Measurements from ENCODE around the gene ANGEL1.

The ANGEL1 gene

GRCh38 chr14:76814726-76815645, 2.3 kb upstream of the ANGEL1 start:
- DNase-seq = no peak

GRCh38 chr14:76812093-76812421, 625 bp downstream of the ANGEL1 start:
- DNase-seq = no peak

- no peak for DNase-seq
These were observed 1.1 kb downstream of the ANGEL1 start for GRCh38 chr14:76811561-76811960.

GRCh38 chr14:76810953-76811400, 1.7 kb downstream of the ANGEL1 start:
- no peak for DNase-seq

- no peak for DNase-seq
These were observed 2.2 kb downstream of the ANGEL1 start for GRCh38 chr14:76810525-76810924.

GRCh38 chr14:76808990-76809389, 3.7 kb downstream of the ANGEL1 start:
- no peak for DNase-seq

- no peak for DNase-seq
These were observed 4.7 kb downstream of the ANGEL1 start for GRCh38 chr14:76808011-76808410.

- no peak for DNase-seq
These were observed 6.2 kb downstream of the ANGEL1 start for GRCh38 chr14:76806446-76806845.

- no peak for DNase-seq
These were observed 18.7 kb downstream of the ANGEL1 start for GRCh38 chr14:76793956-76794355.

GRCh38 chr14:76793324-76793723, 19.4 kb downstream of the ANGEL1 start:
- DNase-seq = no peak

GRCh38 chr14:76792422-76792821, 20.3 kb downstream of the ANGEL1 start:
- DNase-seq = no peak

- DNase-seq = no peak
These were observed 26.1 kb downstream of the ANGEL1 start for GRCh38 chr14:76786601-76787000.

GRCh38 chr14:76784881-76785280, 27.8 kb downstream of the ANGEL1 start:
- peak; percentile 57 for DNase-seq

GRCh38 chr14:76784266-76784874, 28.3 kb downstream of the ANGEL1 start:
- no peak for DNase-seq

- DNase-seq = no peak
These were observed 29.7 kb downstream of the ANGEL1 start for GRCh38 chr14:76782885-76783566.

GRCh38 chr14:76782115-76782884, 30.4 kb downstream of the ANGEL1 start:
- DNase-seq = no peak

GRCh38 chr14:76781648-76782051, 31.0 kb downstream of the ANGEL1 start:
- DNase-seq = no peak

GRCh38 chr14:76780875-76781647, 31.6 kb downstream of the ANGEL1 start:
- DNase-seq = no peak

- DNase-seq = no peak
These were observed 32.3 kb downstream of the ANGEL1 start for GRCh38 chr14:76780360-76780759.

GRCh38 chr14:76780058-76780345, 32.7 kb downstream of the ANGEL1 start:
- DNase-seq = no peak

- no peak for DNase-seq
These were observed 33.2 kb downstream of the ANGEL1 start for GRCh38 chr14:76779221-76780057.

All from activated CD8-positive, alpha-beta memory T cell treated with anti-CD3 and anti-CD28 coated beads, Interleukin-2, amount 50 U/mL, for 4 hours (primary cell).